RWPE2 (cell line): ENCODE results near the gene IRAK3.

Experiments
- ATAC-seq: fragments of 200-7000 bp; cut with Tn5 transposase; 3 replicates; pipeline ENCODE4 v1.9.1; 2021; ENCODE audit warnings: low read depth
- DNase-seq: peaks from one replicate; pipeline ENCODE4 v3.0.0-alpha.2; 2020; ENCODE audit warnings: low spot score
- H3K27ac ChIP-seq: fragments of 450-650 bp; 2 replicates; pipeline ENCODE4 v1.5.1; 2017; ENCODE audit warnings: mild to moderate bottlenecking; ENCODE audit not compliant: poor library complexity, severe bottlenecking
- H3K27me3 ChIP-seq: fragments of 250-450 bp; sonication (Bioruptor Pico); 2 replicates; pipeline ENCODE4 v1.5.1; 2021; ENCODE audit warnings: mild to moderate bottlenecking, moderate library complexity; ENCODE audit not compliant: insufficient read depth, poor library complexity, severe bottlenecking
- H3K36me3 ChIP-seq: fragments of 250-450 bp; sonication (Bioruptor Pico); 2 replicates; pipeline ENCODE4 v1.5.1; 2020; ENCODE audit warnings: low read depth, mild to moderate bottlenecking, moderate library complexity
- H3K4me1 ChIP-seq: fragments of 250-450 bp; sonication (Bioruptor Pico); 2 replicates; pipeline ENCODE4 v1.5.1; 2021; ENCODE audit warnings: mild to moderate bottlenecking, moderate library complexity; ENCODE audit not compliant: insufficient read depth, poor library complexity, severe bottlenecking
- H3K4me3 ChIP-seq: fragments of 250-450 bp; sonication (Bioruptor Pico); 2 replicates; pipeline ENCODE4 v1.5.1; 2021; ENCODE audit warnings: mild to moderate bottlenecking, moderate library complexity; ENCODE audit not compliant: severe bottlenecking
- H3K9me3 ChIP-seq: fragments of 250-450 bp; sonication (Bioruptor Pico); 2 replicates; pipeline ENCODE4 v1.5.1; 2021; ENCODE audit warnings: mild to moderate bottlenecking, moderate library complexity; ENCODE audit not compliant: severe bottlenecking
- CTCF ChIP-seq: fragments of 450-650 bp; IDR thresholded peaks from one replicate; pipeline ENCODE4 v1.5.1; 2017; ENCODE audit warnings: mild to moderate bottlenecking, moderate library complexity; ENCODE audit not compliant: poor library complexity, severe bottlenecking

The IRAK3 gene

GRCh38 chr12:66163289-66163688 is 25.7 kb upstream of the IRAK3 start:
- H3K27ac ChIP-seq: no peak overlapping the region
- H3K4me1 ChIP-seq: peaks cover 1% of the 10 kb centered on the region
- H3K9me3 ChIP-seq: peaks cover 2% of the 10 kb centered on the region
- H3K4me3 ChIP-seq: no peak overlapping the region
- H3K27me3 ChIP-seq: no peaks in the 10 kb centered on the region
- ATAC-seq: no peak
- no peak for TF ChIP-seq CTCF
- DNase-seq: no peak
- peaks cover 22% of the 10 kb centered on the region for H3K36me3 ChIP-seq

GRCh38 chr12:66164349-66164821 is 24.6 kb upstream of the IRAK3 start:
- peaks cover 8% of the 10 kb centered on the region for H3K4me1 ChIP-seq
- H3K27me3 ChIP-seq: no peaks in the 10 kb centered on the region
- peaks cover 2% of the 10 kb centered on the region for H3K9me3 ChIP-seq
- H3K4me3 ChIP-seq: no peak overlapping the region
- H3K36me3 ChIP-seq: peaks cover 22% of the 10 kb centered on the region
- DNase-seq (no peak), ATAC-seq (no peak)
- TF ChIP-seq CTCF: no peak
- no peak overlapping the region for H3K27ac ChIP-seq

- no peaks in the 10 kb centered on the region for H3K27me3 ChIP-seq
- H3K27ac ChIP-seq: no peak overlapping the region
- H3K9me3 ChIP-seq: peaks cover 2% of the 10 kb centered on the region
- H3K4me3 ChIP-seq: no peak overlapping the region
- peaks cover 8% of the 10 kb centered on the region for H3K4me1 ChIP-seq
- TF ChIP-seq CTCF: no peak
- H3K36me3 ChIP-seq: peaks cover 22% of the 10 kb centered on the region
- DNase-seq (no peak), ATAC-seq (no peak)
Observed at GRCh38 chr12:66165141-66165540, 23.9 kb upstream of the IRAK3 start.

- no peak for ATAC-seq
- DNase-seq: no peak
- no peak for TF ChIP-seq CTCF
- no peak overlapping the region for H3K27ac ChIP-seq
- H3K9me3 ChIP-seq: peaks cover 2% of the 10 kb centered on the region
- peaks cover 19% of the 10 kb centered on the region for H3K36me3 ChIP-seq
- H3K27me3 ChIP-seq: no peaks in the 10 kb centered on the region
- H3K4me3 ChIP-seq: no peak overlapping the region
- H3K4me1 ChIP-seq: peaks cover 8% of the 10 kb centered on the region
Observed at GRCh38 chr12:66166561-66166960, 22.5 kb upstream of the IRAK3 start.

- DNase-seq (no peak), ATAC-seq (no peak)
- Histone ChIP-seq H3K4me1 (peaks cover 8% of the 10 kb centered on the region), H3K27ac (peak overlapping the region; percentile 90), H3K9me3 (peaks cover 2% of the 10 kb centered on the region), H3K27me3 (no peaks in the 10 kb centered on the region), H3K36me3 (peaks cover 17% of the 10 kb centered on the region), H3K4me3 (peak overlapping the region; percentile 63)
- TF ChIP-seq CTCF: no peak
Observed at GRCh38 chr12:66168410-66168809, 20.6 kb upstream of the IRAK3 start.
